Subcutaneous abdominal adipose tissue (tissue), 5 donors: ENCODE results near the gene CCR9.

Source experiments
- H3K27ac ChIP-seq: one replicate; pipeline ENCODE4 v1.7.0; 2013; ENCODE audit warnings: low read depth, mild to moderate bottlenecking, inconsistent platforms, low read length, moderate library complexity
- H3K27me3 ChIP-seq, 5 donors: one replicate each; pipeline ENCODE4 v1.7.0; 2013; ENCODE audit warnings: low read length in 5 of 5, inconsistent platforms in 1 of 5; ENCODE audit not compliant: control insufficient read depth in 5 of 5, insufficient read depth in 4 of 5
- H3K36me3 ChIP-seq, 5 donors: one replicate each; pipeline ENCODE4 v1.7.0; 2013; ENCODE audit warnings: low read length in 5 of 5; ENCODE audit not compliant: control insufficient read depth in 5 of 5, insufficient read depth in 5 of 5
- H3K4me1 ChIP-seq, 5 donors: one replicate each; pipeline ENCODE4 v1.7.0; 2013; ENCODE audit warnings: low read length in 5 of 5, mild to moderate bottlenecking in 3 of 5, moderate library complexity in 1 of 5; ENCODE audit not compliant: control insufficient read depth in 5 of 5, insufficient read depth in 5 of 5
- H3K4me3 ChIP-seq, 5 donors: one replicate each; pipeline ENCODE4 v1.7.0; 2013; ENCODE audit warnings: low read length in 5 of 5, low read depth in 1 of 5
- H3K9ac ChIP-seq, 5 donors: one replicate each; pipeline ENCODE4 v1.7.0; 2013; ENCODE audit warnings: low read length in 5 of 5, mild to moderate bottlenecking in 4 of 5, moderate library complexity in 3 of 5
- H3K9me3 ChIP-seq, 5 donors: one replicate each; pipeline ENCODE4 v1.7.0; 2013; ENCODE audit warnings: low read length in 5 of 5; ENCODE audit not compliant: control insufficient read depth in 5 of 5
- donor health status: healthy.
- donor health status: healthy.
- donor health status: healthy.
- donor health status: healthy.
- donor health status: healthy.

CCR9 gene

GRCh38 chr3:45950131-45950530, 63.8 kb downstream of the CCR9 start:
- no peaks in the 10 kb centered on the region for H3K9me3 ChIP-seq
- no peak overlapping the region for H3K4me3 ChIP-seq
- peaks cover 21 to 100% (median 97%) of the 10 kb centered on the region in 5 donors for H3K36me3 ChIP-seq
- H3K27me3 ChIP-seq: no peaks in the 10 kb centered on the region
- peaks cover 0 to 7% (median 5%) of the 10 kb centered on the region in 5 donors for H3K4me1 ChIP-seq
- H3K9ac ChIP-seq: no peak overlapping the region
- no peak overlapping the region for H3K27ac ChIP-seq

DNA sequence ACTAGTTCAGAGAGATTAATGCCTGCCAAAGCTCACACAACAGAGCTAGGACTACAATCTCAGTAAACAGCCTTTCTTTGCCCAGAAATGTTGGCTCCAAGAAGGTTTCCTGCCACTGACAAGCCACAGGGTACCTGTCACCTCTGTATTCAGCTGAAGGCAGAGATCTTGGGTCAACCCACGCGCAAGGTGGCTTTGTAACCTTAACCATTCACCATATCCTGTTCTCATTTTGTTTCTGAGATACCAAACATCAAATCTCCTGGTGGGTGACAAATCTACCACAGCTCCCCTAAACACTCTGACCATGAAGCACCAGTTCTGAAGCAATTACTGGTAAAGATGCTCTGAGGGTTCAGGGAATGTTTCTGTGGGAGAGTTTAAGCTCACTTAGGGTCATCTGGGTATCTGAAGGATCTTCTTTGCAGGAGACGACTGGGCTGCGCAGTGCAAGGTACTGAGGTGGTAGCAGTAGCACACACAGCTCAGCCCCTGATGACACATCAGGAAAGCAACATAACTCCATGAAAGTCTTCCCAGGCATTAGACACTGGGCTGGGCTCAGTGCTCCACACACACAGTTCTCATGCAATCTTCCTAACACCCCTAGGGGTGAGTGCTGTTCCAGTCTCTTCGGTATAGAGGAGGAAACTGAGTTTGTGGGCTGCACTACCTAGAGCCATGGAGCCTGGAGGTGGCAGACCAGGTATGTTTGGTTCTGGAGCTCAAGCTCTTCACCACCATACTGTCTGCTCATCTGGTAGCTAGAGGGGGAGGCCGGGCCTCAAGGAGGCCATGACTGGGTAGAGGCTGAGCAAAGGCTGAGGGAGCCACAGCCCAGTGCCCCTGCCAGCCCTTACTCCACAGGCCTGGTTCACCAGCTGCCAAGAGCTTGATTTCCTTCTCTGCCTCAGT, 64.6 kb downstream of the CCR9 start:
- peaks cover 0 to 7% (median 5%) of the 10 kb centered on the region in 5 donors for H3K4me1 ChIP-seq
- peaks cover 24 to 100% (median 97%) of the 10 kb centered on the region in 5 donors for H3K36me3 ChIP-seq
- no peaks in the 10 kb centered on the region for H3K27me3 ChIP-seq
- no peak overlapping the region for H3K9ac ChIP-seq
- H3K4me3 ChIP-seq: no peak overlapping the region
- H3K9me3 ChIP-seq: no peaks in the 10 kb centered on the region
- no peak overlapping the region for H3K27ac ChIP-seq

- Histone ChIP-seq H3K9me3 (no peaks in the 10 kb centered on the region), H3K9ac (no peak overlapping the region), H3K27me3 (no peaks in the 10 kb centered on the region), H3K27ac (no peak overlapping the region), H3K4me3 (no peak overlapping the region), H3K36me3 (peaks cover 31 to 98% (median 93%) of the 10 kb centered on the region in 5 donors), H3K4me1 (peaks cover 0 to 7% (median 5%) of the 10 kb centered on the region in 5 donors)
Measured at GRCh38 chr3:45951946-45952345, 65.6 kb downstream of the CCR9 start.

DNA sequence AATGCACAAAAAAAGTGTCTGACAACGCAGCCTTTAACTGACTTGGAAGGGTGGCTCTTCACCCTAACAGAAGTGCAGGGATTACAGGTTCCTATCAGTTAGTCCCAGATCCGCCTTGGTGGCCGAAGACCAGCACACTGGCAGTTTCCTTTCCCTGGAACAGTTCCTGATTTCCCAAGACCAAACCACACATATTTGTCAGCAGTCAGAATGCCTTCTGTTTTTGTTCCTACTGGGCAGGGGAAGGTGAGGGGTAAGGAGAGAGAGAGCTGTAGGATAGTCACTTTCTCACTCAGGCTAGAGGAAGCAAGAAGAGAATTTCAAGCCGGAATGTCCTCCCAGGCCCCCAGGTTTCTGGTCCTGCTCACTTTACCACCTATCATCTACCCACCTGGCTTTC, 66.1 kb downstream of the CCR9 start:
- Histone ChIP-seq H3K4me3 (no peak overlapping the region), H3K9me3 (no peaks in the 10 kb centered on the region), H3K27ac (no peak overlapping the region), H3K9ac (no peak overlapping the region), H3K27me3 (no peaks in the 10 kb centered on the region), H3K36me3 (peaks cover 36 to 98% (median 93%) of the 10 kb centered on the region in 5 donors), H3K4me1 (peaks cover 0 to 7% (median 5%) of the 10 kb centered on the region in 5 donors)
